HepG2 (cell line): ENCODE results near the gene NRN1. TPM values are rescaled to one million over a fixed set of nuclear protein-coding genes. Genes with fewer than 3 reads are reported as not detected.

ENCODE experiments used
- ATAC-seq: fragments of 200-7000 bp; cut with Tn5 transposase; 3 replicates; pipeline ENCODE4 v1.9.1; 2020; ENCODE audit warnings: mild to moderate bottlenecking, moderate library complexity
- BruUV-seq: library from RNA; stranded (reverse); fragments of 400-500 nt; replicated peaks from 2 replicates; lab custom pipeline; 2021; lab: Mats Ljungman, UMichigan
- CTCF ChIA-PET: fragments of 300-600 bp; formaldehyde crosslinking; extraction: SDS; loops from one replicate; lab custom pipeline; 2021; ENCODE audit warnings: low total read pairs, inconsistent platforms, low intra/inter-chr PET ratio; lab: Yijun Ruan, JAX
- POLR2A ChIA-PET: fragments of 350-600 bp; sonication (Branson Sonifier 250); formaldehyde crosslinking; loops from one replicate; lab custom pipeline; 2020; ENCODE audit warnings: antibody characterized with exemption, inconsistent platforms; lab: Yijun Ruan, JAX
- DNase-seq: peaks from one replicate; pipeline ENCODE4 v3.0.0-alpha.2; 2015; ENCODE audit warnings: low spot score
- FAIRE-seq: peaks from 3 replicates; lab custom pipeline; 2011; peaks lifted over from hg19 to GRCh38; lab: Jason Lieb, UNC
- H2AFZ ChIP-seq: one replicate; pipeline ENCODE4 v1.6.1; 2011; ENCODE audit warnings: low read length, inconsistent platforms
- H3K27ac ChIP-seq: fragments of 300-600 bp; 3 replicates; pipeline ENCODE4 v1.8.0; 2011; ENCODE audit warnings: mixed run types, mild to moderate bottlenecking, mixed read lengths, low read length, inconsistent platforms; ENCODE audit not compliant: insufficient read depth; ENCODE audit errors: extremely low read length
- H3K27me3 ChIP-seq, 2 experiments: fragments of 200-600 bp in 1 of 2; 2 replicates in 1 of 2; 3 replicates in 1 of 2; pipeline versions ENCODE4 v1.6.0 to v1.8.0; 2011; ENCODE audit warnings: low read length in 2 of 2, mild to moderate bottlenecking in 2 of 2, moderate library complexity in 2 of 2, inconsistent platforms in 1 of 2; ENCODE audit not compliant: insufficient read depth in 2 of 2, control insufficient read depth in 1 of 2
- H3K36me3 ChIP-seq, 2 experiments: fragments of 200-600 bp in 1 of 2; replicated peaks in 1 of 2; 2 replicates in 1 of 2; 3 replicates in 1 of 2; pipeline versions ENCODE4 v1.5.1 to v1.8.0; 2011; ENCODE audit warnings: low read length in 2 of 2, inconsistent platforms in 1 of 2; ENCODE audit not compliant: insufficient read depth in 2 of 2, control insufficient read depth in 1 of 2
- H3K4me1 ChIP-seq: 2 replicates; pipeline ENCODE4 v1.5.1; 2012; ENCODE audit warnings: low read length, inconsistent platforms; ENCODE audit not compliant: insufficient read depth
- H3K4me2 ChIP-seq: 2 replicates; pipeline ENCODE4 v1.6.0; 2011; ENCODE audit warnings: low read depth, low read length, inconsistent platforms
- H3K4me3 ChIP-seq, 3 experiments: fragments of 200-600 bp in 1 of 3; sonication (generic), shearing (Covaris generic) in 1 of 3; replicated peaks in 1 of 3; 2 replicates each; pipeline ENCODE4 v1.5.1; 2011 to 2016; ENCODE audit warnings: low read length in 3 of 3, inconsistent platforms in 2 of 3, low read depth in 2 of 3, mild to moderate bottlenecking in 2 of 3, control low read depth in 1 of 3, mixed read lengths in 1 of 3; ENCODE audit not compliant: insufficient read depth in 1 of 3
- H3K79me2 ChIP-seq: one replicate; pipeline ENCODE4 v1.6.1; 2011; ENCODE audit warnings: low read length, inconsistent platforms; ENCODE audit not compliant: insufficient read depth
- H3K9ac ChIP-seq: 2 replicates; pipeline ENCODE4 v1.6.0; 2011; ENCODE audit warnings: mild to moderate bottlenecking, low read depth, low read length, inconsistent platforms; ENCODE audit not compliant: insufficient read depth
- H3K9me3 ChIP-seq: 2 replicates; pipeline ENCODE4 v1.5.1; 2012; ENCODE audit warnings: mild to moderate bottlenecking, low read length
- H4K20me1 ChIP-seq: 2 replicates; pipeline ENCODE4 v1.6.0; 2011; ENCODE audit warnings: inconsistent platforms, mild to moderate bottlenecking, low read length, moderate library complexity; ENCODE audit not compliant: insufficient read depth
- AFF4 ChIP-seq: sonication (generic); formaldehyde crosslinking; IDR thresholded peaks from 2 replicates; pipeline ENCODE4 v1.4.0; 2020; ENCODE audit warnings: missing genetic modification reagents
- EP300 ChIP-seq, 3 experiments: sonication (generic) in 1 of 3; formaldehyde crosslinking in 1 of 3; IDR thresholded peaks; 2 replicates each; pipeline versions ENCODE4 v1.5.1 to v1.6.1; 2011 to 2020; ENCODE audit warnings: low read depth in 2 of 3, low read length in 2 of 3, borderline replicate concordance in 1 of 3, improper control_type of control experiment in 1 of 3, mild to moderate bottlenecking in 1 of 3, missing genetic modification reagents in 1 of 3, moderate library complexity in 1 of 3
- GABPB1 ChIP-seq: IDR thresholded peaks from 2 replicates; pipeline ENCODE4 v1.6.1; 2016; ENCODE audit warnings: mild to moderate bottlenecking, missing genetic modification reagents, moderate library complexity, missing compliant biosample characterization
- JARID2 ChIP-seq: sonication (generic); formaldehyde crosslinking; IDR thresholded peaks from 2 replicates; pipeline ENCODE4 v1.8.1; 2023; ENCODE audit warnings: missing genetic modification reagents, inconsistent platforms; ENCODE audit not compliant: insufficient replicate concordance
- MATR3 ChIP-seq: sonication (generic); formaldehyde crosslinking; IDR thresholded peaks from 2 replicates; pipeline ENCODE4 v1.4.0; 2020; ENCODE audit warnings: missing genetic modification reagents
- ZNF281 ChIP-seq: sonication (generic); formaldehyde crosslinking; IDR thresholded peaks from 2 replicates; pipeline ENCODE4 v1.4.0; 2020; ENCODE audit warnings: missing genetic modification reagents, borderline replicate concordance
- ZNF687 ChIP-seq: sonication (generic); formaldehyde crosslinking; IDR thresholded peaks from 2 replicates; pipeline ENCODE4 v1.5.1; 2020; ENCODE audit warnings: mild to moderate bottlenecking, missing genetic modification reagents, moderate library complexity
- WGBS: methylation state at CpG from one replicate; pipeline ENCODE4 v1.1.6; 2017; ENCODE audit warnings: low lambda C conversion rate; 5-methylcytosine and 5-hydroxymethylcytosine counted together
- in situ Hi-C: cut with HindIII; loops from 2 replicates; pipeline ENCODE4 v1.10.0; 2017; ENCODE audit warnings: low pct_unique_long_range_greater_than_20kb; ENCODE audit not compliant: extremely low pct_ligation_motif_present
- intact Hi-C: fragments of 100-400 bp; cut with micrococcal nuclease; formaldehyde crosslinking; loops from one replicate; pipeline ENCODE4 v1.10.0; 2022; ENCODE audit not compliant: unreplicated experiment
- polyA plus RNA-seq, 8 experiments: library from polyadenylated mRNA; depleted of rRNA in 3 of 8; stranded (reverse) in 7 of 8; unstranded in 1 of 8; fragments of >200 nt; fragmentation: Illumina TruSeq in 4 of 8; extraction: Trizol in 4 of 8; gene quantifications; 2 replicates each; pipeline versions ENCODE4 v1.2.1 to v1.2.3, GENCODE V29; 2011 to 2016; ENCODE audit warnings: low read depth in 4 of 8, missing spikeins in 1 of 8, mixed read lengths in 1 of 8; ENCODE audit not compliant: insufficient read depth in 1 of 8
- total RNA-seq, 5 experiments: library from RNA; depleted of rRNA; stranded (reverse); fragments of >200 nt; fragmentation: Illumina TruSeq; extraction: Trizol; gene quantifications; 2 replicates each; pipeline ENCODE4 v1.2.3, GENCODE V29; 2016; ENCODE audit warnings: low read depth in 1 of 5

Gene NRN1
- total and polyA plus RNA-seq, 2 of the 13 experiments (the other 11 are each of a cell fraction or from before 2014, with no cell fraction given), result 0.11 TPM; not detected in 1

GRCh38 chr6:5997420-5997987 lies 9.2 kb downstream of the NRN1 start:
- DNase-seq, result no peak
- Histone ChIP-seq H3K4me2 (peak overlapping the region; percentile 93), H3K9ac (no peak overlapping the region), H3K36me3 (no peaks in the 10 kb centered on the region), H2AFZ (no peak overlapping the region), H3K4me3 (peak overlapping the region; percentile 75 to 99 (median 85); a peak in 4 of 6 replicates), H3K27me3 (peaks cover 13 to 94% of the 10 kb centered on the region in 2 experiments), H4K20me1 (no peaks in the 10 kb centered on the region), H3K9me3 (no peaks in the 10 kb centered on the region), H3K79me2 (no peaks in the 10 kb centered on the region), H3K4me1 (peaks cover 14% of the 10 kb centered on the region), H3K27ac (no peak overlapping the region)
- ChIA-PET POLR2A (no interaction called here), CTCF (no interaction called here)
- in situ Hi-C loops (no loop called here), intact Hi-C loops (no loop called here)
- no peak for FAIRE-seq
- no TSS peak for BruUV-seq
- TF ChIP-seq JARID2 (no peak), MATR3 (CRISPR knock-in tag) (no peak), GABPB1 (CRISPR knock-in tag) (0 out of 2 replicates have a peak, but pooled peaks have one; percentile 32), AFF4 (CRISPR knock-in tag) (no peak), ZNF281 (CRISPR knock-in tag) (no peak), ZNF687 (peak; percentile 6; the same call in 1 of the 2 replicates), EP300 (IDR thresholded peaks at IDR 0.05; ENCODE audit: low read depth in 2 of 2, low read length in 2 of 2) (no peak), EP300 (CRISPR knock-in tag; IDR thresholded peaks at IDR 0.05; ENCODE audit: borderline replicate concordance) (no peak)
- WGBS, result 47% methylated on average over 22 of the region's 22 CpGs
- ATAC-seq, result peak; percentile 15
